Tibial nerve (tissue), 4 donors: Measurements from ENCODE around the gene MYLIP.

Experiments
- CTCF ChIP-seq, 5 experiments: fragments of 200-600 bp in 3 of 5; fragments of 450-650 bp in 2 of 5; sonication (generic) in 3 of 5; IDR thresholded peaks; one replicate each; pipeline ENCODE4 v1.5.1; 2016 to 2019; ENCODE audit warnings: antibody characterized with exemption in 5 of 5, mild to moderate bottlenecking in 3 of 5, moderate library complexity in 2 of 5
- EP300 ChIP-seq, 2 donors: sonication (generic); formaldehyde crosslinking; IDR thresholded peaks; one replicate each; pipeline ENCODE4 v1.6.1; 2017; ENCODE audit warnings: antibody characterized with exemption in 2 of 2, mild to moderate bottlenecking in 1 of 2
- POLR2A ChIP-seq, 2 donors: fragments of 450-650 bp; IDR thresholded peaks; one replicate each; pipeline ENCODE4 v1.6.1; 2017; ENCODE audit warnings: antibody characterized with exemption in 2 of 2, mild to moderate bottlenecking in 2 of 2, moderate library complexity in 2 of 2

GRCh38 chr6:16179063-16179462, 50.2 kb downstream of the MYLIP start:
- no peak for TF ChIP-seq CTCF (IDR thresholded peaks at IDR 0.05)
- TF ChIP-seq POLR2A (IDR thresholded peaks at IDR 0.05): no peak
- TF ChIP-seq EP300 (IDR thresholded peaks at IDR 0.05): no peak
